AG09319 (cell line): ENCODE results near the gene ZNF764.
"Not testable (repeated sequence)": the region's sequence is repeated elsewhere in the genome, so short reads cannot be mapped to it uniquely, and the experiment has no call there.

Source experiments
- DNase-seq: peaks from one replicate; pipeline ENCODE4 v3.0.0-alpha.2; 2010; ENCODE audit warnings: low read depth; ENCODE audit errors: extremely low read depth
- TF ChIP-seq, protein P1 (sequence below): IDR thresholded peaks from 2 replicates; pipeline ENCODE4 v1.5.1; 2011; ENCODE audit warnings: low read depth, mild to moderate bottlenecking, inconsistent platforms, low read length, moderate library complexity

ZNF764 gene

DNA sequence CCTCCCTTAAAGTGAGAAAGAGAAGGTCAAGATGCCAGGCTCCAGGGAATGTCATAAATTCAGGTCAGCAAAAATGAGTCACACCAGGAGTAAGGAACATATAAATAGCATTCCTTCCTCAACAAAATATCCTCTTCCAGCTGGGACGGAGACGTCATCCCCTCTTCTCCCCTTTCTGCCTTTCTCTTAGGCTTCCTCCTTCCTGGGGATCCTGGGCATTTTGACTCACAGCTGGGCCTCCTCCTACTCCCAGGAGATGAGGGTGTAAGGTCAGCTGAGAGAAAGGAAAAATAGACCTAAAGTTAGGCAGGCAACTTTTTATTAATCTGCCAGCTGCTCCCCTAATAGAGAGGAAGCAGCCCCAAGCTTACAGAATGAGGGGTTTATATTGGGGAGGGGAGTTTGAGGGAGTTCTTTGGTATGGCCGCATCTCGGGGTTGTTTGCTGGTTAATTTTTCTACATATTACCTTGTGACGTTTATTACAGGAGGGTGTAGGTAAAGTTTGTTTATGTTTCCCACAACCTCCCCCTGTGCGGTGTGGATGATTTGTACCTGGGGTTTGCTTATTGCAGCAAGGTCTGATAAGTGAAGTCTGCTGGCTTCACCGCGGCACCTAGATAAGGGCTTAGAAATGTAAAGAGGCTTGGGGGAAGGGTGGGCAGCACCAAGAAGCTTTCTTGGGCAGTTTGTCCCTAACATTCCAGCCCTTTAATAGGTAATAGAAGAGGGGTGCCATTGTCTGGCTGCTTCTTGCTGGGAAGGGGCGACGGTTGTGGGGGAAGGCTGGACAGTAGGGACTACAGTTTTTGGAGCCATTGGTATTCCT, 16.5 kb downstream of the ZNF764 start:
- TF ChIP-seq, protein P1, sequence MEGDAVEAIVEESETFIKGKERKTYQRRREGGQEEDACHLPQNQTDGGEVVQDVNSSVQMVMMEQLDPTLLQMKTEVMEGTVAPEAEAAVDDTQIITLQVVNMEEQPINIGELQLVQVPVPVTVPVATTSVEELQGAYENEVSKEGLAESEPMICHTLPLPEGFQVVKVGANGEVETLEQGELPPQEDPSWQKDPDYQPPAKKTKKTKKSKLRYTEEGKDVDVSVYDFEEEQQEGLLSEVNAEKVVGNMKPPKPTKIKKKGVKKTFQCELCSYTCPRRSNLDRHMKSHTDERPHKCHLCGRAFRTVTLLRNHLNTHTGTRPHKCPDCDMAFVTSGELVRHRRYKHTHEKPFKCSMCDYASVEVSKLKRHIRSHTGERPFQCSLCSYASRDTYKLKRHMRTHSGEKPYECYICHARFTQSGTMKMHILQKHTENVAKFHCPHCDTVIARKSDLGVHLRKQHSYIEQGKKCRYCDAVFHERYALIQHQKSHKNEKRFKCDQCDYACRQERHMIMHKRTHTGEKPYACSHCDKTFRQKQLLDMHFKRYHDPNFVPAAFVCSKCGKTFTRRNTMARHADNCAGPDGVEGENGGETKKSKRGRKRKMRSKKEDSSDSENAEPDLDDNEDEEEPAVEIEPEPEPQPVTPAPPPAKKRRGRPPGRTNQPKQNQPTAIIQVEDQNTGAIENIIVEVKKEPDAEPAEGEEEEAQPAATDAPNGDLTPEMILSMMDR = no peak
- DNase-seq = no peak

DNA sequence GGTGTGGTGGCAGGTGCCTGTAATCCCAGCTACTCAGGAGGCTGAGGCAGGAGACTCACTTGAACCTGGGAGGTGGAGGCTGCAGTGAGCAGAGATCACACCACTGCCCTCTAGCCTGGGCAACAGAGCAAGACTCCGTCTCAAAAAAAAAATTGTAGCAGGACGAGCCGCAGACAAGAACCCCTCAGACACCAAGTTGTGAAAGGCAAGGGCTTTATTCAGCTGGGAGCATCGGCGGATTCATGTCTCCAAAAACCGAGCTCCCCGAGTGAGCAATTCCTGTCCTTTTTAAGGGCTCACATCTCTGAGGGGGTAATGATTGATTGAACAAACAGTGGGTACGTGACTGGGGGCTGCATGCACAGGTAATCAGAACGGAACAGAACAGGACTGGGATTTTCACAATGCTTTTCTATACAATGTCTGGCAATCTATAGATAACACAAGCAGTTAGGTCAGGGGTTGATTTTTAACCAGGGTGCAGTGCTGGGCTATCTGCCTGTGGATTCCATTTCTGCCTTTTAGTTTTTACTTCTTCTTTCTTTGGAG, 17.2 kb downstream of the ZNF764 start:
- not testable (repeated sequence) for DNase-seq

DNA sequence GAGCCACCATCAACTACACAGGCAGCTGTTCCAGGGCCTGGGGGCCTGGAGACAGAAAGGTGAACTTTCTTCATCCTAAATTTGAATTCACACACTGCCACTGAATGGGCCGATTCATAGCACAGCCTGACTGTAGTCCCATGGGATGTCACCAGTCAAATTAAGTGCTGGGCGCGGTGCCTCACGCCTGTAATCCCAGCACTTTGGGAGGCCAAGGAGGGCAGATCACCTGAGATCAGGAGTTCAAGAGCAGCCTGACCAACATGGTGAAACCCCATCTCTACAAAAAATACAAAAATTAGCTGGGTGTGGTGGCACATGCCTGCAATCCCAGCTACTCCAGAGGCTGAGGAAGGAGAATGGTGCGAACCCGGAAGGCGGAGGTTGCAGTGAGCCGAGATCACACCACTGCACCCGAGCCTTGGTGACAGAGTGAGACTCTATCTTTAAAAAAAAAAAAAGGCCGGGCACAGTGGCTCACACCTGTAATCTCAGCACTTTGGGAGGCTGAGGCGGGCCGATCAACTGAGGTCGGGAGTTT, 18.1 kb downstream of the ZNF764 start:
- not testable (repeated sequence) for DNase-seq

DNA sequence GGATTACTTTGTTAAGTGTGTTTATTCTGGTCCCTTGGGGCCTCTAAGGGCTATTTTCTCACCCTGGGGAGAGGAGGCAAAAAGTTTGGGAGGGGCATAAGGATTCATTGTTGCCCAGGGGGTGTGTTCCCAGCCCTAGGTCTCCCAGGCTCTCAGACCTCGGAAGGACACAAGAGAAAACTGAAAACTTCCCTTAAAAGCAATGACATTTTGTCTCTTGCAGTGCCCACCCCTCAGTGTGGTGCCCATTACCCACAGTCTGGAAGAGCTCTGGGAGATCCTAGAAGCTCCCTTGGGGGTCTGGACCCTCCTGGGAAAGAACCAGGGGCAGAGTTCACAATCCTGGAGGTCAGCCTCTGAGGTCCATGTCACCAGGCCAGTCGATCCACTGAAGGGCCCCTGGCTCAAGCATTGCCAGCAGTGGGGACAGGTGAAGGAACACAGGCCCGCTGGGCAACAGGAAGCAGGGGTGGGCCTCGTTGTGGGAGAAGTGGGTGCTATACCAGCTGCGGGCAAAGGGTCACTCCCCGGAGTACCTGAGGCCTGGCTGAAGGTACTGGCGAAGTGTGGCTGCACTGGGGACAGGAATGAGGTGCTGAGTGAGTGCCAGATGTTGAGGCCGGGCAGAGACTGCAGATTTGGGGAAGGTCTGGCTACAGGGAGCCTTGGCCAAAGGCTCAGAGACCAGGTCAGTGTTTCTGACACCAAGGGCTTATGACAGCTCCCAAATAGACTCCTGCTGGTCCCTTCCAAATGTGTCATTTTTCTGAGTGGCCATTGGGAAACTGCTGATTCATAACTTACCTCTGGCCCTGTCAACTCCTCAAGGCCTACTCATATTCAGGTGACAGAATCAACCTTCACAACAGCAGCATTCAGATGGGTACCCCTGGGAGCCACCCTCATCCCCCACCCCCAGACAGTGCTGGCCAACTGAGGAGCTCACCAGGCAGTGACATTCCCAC, 18.9 kb downstream of the ZNF764 start:
- TF ChIP-seq, protein P1 = no peak
- DNase-seq = no peak

DNA sequence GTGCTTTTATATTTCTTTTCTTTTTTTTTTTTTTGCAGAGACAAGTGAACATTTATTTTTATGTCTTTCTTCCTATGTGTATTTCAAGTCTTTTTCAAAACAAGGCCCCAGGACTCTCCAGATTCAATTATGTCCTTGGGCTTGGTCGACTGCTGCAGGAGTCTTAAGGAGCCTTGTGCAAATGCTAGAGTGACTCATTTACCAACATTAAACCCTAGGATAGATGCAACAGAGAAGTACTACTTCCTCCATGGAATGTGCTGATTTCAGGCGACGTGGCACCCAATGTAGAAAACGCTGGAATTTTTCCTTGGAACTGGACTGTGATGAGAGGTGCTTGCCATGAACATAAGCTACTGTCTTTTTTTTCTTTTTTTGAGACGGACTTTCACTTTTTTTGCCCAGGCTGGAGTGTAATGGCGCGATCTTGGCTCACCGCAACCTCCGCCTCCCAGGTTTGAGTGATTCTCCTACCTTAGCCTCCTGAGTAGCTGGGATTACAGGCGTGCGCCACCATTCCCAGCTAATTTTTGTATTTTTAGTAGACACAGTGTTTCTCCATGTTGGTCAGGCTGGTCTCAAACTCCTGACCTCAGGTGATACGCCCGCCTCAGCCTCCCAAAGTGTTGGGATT, 21.7 kb downstream of the ZNF764 start:
- not testable (repeated sequence) for DNase-seq

DNA sequence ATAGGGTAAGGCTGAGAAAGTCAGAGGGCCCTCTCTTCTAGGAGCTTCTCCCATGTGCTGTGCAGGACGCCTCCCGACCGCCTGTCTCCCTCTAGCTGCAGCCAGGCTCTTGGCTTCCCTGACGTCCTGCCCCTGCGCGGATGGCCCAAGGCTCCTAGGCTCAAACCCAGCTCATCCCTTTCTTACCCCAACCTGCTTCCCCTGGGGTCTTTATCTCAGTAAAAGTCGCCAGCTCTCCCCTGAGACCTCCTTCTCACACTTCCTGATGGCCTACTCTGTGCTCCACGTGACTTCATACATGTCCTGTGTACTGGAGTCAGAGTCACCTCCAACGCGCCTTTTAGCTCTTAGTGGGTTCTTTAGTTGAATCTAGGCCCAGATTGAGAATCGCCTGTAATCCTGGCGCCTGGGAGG, 22.4 kb downstream of the ZNF764 start:
- DNase-seq = peak; percentile 34
- TF ChIP-seq, protein P1 = peak; percentile 72

DNA sequence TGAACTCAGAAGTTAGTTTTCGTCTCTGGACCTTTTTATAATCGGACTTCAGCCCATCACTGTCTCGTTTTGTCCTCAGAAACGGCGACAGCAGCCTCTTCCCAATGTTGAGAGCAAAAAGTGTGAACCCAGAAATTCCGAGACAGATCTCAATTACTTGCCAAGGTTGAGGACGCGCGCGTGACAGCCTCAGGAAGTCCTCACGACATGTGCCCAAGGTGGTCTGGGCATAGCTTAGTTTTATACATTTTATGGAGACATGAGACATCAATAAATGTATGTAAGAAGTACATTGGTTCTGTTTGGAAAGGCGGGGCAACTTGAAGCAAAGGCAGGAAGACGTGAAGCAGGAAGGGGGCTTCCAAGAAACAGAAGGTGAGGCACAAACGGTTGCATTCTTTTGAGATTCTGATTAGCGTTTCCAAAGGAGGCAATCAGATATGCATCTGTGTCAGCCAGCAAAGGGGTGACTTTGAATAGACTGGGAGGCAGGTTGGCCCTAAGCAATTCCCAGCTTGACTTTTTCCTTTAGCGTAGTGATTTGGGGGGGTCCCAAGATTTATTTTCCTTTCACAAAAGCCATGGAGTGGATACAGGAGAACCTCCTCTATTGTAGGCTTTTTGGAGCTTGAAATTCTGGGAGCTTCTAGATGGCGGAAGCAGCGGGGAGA, 22.9 kb downstream of the ZNF764 start:
- TF ChIP-seq, protein P1 = no peak
- DNase-seq = no peak
